Islet of Langerhans (tissue), 1 donor: ENCODE results near the gene CDC42EP1.

Experiments used
- FAIRE-seq: peaks from one replicate; lab custom pipeline; 2011; peaks lifted over from hg19 to GRCh38; lab: Jason Lieb, UNC

CDC42EP1 gene

GRCh38 chr22:37561212-37562048 lies 1.1 kb downstream of the CDC42EP1 start:
- no peak for FAIRE-seq

GRCh38 chr22:37562049-37562875 lies 2.0 kb downstream of the CDC42EP1 start:
- no peak for FAIRE-seq

GRCh38 chr22:37563153-37564081 lies 3.1 kb downstream of the CDC42EP1 start:
- no peak for FAIRE-seq

- FAIRE-seq: no peak
Measured at GRCh38 chr22:37564111-37564711, 3.9 kb downstream of the CDC42EP1 start.

DNA sequence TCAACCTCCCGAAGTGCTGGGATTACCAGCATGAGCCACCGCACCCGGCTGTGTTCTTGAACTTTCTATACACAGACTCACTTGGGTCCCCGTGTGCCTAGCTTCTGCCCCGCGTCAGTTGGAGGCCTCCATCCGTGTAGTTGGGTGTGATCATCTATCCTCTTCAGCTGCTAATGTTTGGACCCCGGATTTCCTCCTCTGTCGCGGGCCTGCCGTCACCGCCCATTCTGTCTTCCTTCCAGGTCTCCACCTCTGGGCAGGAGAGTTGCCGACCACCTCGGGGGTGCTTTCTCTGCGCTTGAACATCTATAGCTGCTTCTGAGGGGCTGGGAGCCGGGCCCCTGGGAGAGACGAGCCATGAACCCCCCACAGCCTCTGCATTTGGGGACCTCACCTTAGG lies 5.5 kb downstream of the CDC42EP1 start:
- no peak for FAIRE-seq

DNA sequence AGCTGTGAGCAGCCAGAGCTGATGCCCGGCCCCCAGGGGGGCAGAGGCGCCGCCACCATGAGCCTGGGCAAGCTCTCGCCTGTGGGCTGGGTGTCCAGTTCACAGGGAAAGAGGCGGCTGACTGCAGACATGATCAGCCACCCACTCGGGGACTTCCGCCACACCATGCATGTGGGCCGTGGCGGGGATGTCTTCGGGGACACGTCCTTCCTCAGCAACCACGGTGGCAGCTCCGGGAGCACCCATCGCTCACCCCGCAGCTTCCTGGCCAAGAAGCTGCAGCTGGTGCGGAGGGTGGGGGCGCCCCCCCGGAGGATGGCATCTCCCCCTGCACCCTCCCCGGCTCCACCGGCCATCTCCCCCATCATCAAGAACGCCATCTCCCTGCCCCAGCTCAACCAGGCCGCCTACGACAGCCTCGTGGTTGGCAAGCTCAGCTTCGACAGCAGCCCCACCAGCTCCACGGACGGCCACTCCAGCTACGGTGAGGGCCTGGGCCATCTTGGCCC lies 6.1 kb downstream of the CDC42EP1 start:
- no peak for FAIRE-seq

DNA sequence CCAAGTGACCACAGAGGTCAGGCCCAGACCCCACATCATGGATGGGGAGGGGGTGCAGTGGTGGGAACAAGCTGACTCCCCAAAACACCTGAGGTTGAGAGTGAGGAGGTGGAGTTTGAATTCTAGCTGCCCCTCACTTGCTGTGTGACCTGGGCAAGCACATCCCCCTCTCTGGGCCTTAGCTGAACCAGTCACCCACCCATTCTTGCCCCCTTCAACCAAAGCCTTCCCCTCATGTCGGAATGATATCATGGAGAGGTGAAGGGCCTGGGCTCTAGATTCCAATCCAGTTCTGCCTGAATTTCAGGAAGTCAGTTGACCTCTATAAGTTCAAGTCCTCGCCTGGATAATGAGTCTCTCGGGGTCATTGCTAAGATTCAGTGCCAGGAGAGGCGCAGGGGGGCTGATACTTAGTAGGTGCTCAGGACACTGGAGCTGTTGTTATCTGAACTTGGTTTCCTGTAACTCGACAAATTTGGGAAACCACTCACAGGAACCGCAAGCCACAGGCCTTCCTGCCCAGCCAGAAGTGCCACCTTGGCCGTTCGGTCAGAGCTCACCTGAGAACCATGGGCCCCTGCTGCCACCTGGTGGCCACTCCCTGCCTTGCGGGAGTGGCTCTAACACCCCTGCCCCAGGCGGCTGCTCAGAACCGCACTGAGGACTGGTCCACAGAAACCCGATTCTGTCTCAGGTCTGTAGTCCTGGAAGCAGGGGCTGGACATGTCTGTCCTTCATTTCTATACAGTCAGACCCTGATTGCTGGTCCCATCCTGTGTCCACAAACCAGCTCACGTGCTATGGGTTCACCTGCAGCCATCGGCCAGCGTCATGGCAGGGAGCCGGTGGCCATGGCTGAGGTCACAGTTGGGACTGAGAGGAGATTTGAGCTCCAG lies 6.9 kb downstream of the CDC42EP1 start:
- peak; percentile 43 for FAIRE-seq

GRCh38 chr22:37568012-37568411 lies 7.7 kb downstream of the CDC42EP1 start:
- no peak for FAIRE-seq

DNA sequence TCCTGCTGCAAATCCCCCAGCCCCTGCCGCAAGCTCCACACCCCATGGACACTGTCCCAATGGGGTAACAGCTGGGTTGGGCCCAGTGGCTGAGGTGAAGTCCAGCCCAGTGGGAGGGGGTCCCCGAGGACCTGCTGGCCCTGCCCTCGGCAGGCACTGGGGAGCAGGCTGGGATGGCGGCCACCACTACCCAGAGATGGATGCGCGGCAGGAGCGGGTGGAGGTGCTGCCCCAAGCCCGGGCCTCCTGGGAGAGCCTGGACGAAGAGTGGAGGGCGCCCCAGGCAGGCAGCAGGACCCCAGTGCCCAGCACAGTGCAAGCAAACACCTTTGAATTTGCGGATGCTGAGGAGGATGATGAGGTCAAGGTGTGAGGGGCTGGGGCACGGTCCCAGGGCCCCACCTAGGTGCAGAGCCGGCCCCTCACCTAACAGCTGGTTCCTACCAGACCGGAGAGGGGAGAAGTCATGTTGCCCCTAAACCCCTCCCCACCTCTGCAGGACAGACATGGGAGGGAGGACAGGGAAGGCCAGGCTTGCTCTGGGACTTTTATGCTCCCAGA lies 8.2 kb downstream of the CDC42EP1 start:
- no peak for FAIRE-seq

- no peak for FAIRE-seq
Measured at GRCh38 chr22:37569009-37569920, 9.0 kb downstream of the CDC42EP1 start.

- FAIRE-seq: no peak
Measured at GRCh38 chr22:37569921-37570660, 9.8 kb downstream of the CDC42EP1 start.

DNA sequence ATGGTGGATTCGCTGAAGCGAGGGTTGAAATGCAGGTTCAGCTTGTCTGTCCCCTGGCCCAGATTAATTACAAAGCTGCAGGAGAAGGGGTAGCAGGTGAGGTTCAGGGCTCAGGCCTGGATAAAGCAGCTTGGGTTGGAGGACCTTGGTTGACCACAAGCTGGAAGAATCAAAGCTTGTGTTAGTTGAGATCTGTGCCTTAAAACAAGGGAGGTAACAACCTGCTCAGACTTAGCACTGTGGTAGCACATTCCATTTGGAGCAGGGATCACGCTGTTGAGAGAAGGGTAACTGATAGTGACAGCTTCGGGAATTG lies 10.3 kb downstream of the CDC42EP1 start:
- FAIRE-seq: no peak

DNA sequence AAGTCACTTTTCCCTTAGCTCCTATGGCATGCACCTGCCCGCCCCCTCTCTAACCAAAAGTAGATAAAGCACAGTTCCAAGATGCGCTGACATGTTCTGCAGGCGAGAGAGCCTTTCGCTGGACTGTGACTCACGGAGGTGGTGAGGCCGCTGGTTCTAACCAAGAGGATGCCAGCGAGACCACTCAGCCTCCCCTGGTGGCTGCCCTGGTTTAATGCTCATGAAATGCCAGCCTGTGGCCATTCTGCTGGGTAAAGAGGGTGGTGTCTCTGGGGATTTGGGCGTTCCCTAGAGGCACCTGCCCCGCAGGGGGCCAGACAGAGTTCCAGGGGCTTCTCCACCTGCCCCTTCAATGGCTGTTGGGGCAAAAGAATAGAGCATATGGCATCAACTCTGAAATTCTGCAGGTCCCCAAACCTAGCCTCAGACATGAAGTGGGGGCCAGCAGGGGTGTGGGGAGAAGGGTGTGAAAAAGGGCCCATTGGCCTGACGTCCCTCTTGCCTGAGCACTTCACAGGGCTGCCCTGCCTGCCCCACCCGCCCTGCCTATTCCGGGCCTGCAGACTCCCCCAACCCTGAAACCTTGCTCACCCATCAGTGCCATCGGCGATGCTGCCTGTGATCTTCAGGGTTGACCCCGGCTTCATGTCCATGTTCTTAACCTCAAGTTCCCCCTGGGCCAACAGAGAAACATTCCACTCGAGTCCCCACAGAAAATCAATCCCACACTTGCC lies 11.1 kb downstream of the CDC42EP1 start:
- no peak for FAIRE-seq

GRCh38 chr22:37571992-37572373 lies 11.7 kb downstream of the CDC42EP1 start:
- no peak for FAIRE-seq

DNA sequence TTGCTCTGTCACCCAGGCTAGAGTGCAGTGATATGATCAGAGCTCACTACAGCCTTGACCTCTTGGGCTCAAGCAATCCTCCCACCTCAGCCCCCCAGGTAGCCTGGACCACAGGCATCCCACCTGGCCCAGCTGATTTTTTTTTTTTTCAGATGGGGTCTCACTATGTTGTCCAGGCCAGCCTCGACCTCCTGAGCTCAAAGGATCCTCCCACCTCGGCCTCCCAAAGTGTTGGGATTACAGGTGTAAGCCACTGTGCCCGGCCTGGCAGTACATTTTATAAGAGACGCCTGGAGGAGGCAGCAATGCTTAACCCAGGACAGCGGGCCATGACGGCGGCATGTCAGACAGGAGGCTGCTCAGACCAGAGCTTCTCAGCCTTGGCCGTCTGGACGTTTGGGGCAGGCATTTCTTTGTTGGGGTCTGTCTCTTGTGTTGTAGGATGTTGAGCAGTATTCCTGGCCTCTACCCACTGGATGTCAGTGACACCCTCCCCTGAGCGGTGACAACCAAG lies 15.3 kb downstream of the CDC42EP1 start:
- FAIRE-seq: no peak

DNA sequence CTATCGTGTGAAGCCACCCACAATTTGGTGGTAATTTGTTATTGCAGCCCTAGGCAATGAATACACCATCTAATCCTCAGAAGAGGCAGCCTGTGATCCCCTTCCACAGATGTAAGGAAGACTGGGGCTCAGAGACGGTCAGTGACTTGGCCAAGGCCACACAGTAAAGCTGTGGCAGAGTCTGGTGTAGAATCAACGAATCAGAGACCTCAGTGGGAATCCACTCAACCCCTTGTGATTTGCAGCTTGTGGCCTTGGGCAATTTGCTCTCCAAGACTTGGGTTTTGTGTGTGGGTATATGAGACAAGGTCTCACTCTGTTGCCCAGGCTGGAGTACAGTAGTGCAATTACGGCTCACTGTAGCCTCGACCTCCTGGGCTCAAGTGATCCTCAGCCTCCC lies 17.7 kb downstream of the CDC42EP1 start:
- no peak for FAIRE-seq

- FAIRE-seq: no peak
Measured at GRCh38 chr22:37581504-37581903, 21.2 kb downstream of the CDC42EP1 start.

DNA sequence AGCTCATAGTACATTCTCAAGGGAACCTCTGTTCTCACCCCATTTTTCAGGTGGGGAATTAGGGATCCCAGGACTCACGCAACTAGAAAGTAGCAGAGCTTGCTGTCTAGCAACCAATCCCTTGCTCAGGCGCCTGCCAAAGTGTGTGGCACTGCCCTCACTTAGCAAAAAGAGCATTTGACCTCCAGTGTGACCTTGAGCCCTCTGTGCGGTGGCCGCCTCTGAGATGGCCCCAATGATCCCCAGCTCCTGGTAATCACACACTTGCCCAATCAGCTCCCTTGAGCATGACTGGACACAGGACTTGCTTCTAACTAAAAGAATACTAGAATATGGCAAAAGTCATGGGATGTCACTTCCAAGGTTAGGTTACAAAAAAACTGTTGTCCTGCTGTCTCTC lies 22.2 kb downstream of the CDC42EP1 start:
- no peak for FAIRE-seq
